CD4-positive, CD25-positive, alpha-beta regulatory T cell (primary cell): ENCODE results near the gene TSPYL1. TPM values are rescaled to one million over a fixed set of nuclear protein-coding genes. Genes with fewer than 3 reads are reported as not detected.
A peak's percentile ranks its signal among the peaks of the same experiment; 100 is the strongest.

Source experiments
- ATAC-seq, 2 donors: fragments of 150-1000 bp; cut with Tn5 transposase; one replicate each; pipeline ENCODE4 v1.10.0; 2021; ENCODE audit warnings: low read depth in 2 of 2, moderate number of reproducible peaks in 2 of 2, moderate library complexity in 1 of 2
- DNase-seq, 3 donors: peaks; one replicate each; pipeline versions ENCODE4 v3.0.0 to v3.0.0-alpha.2; 2012 to 2022; ENCODE audit warnings: mixed read lengths in 1 of 3
- H3K27ac ChIP-seq: one replicate; pipeline ENCODE4 v1.7.0; 2013; ENCODE audit warnings: mild to moderate bottlenecking, low read length; ENCODE audit not compliant: insufficient read depth, poor library complexity, severe bottlenecking
- H3K27me3 ChIP-seq: one replicate; pipeline ENCODE4 v1.7.0; 2013; ENCODE audit warnings: low read length; ENCODE audit not compliant: control insufficient read depth, insufficient read depth
- H3K36me3 ChIP-seq: one replicate; pipeline ENCODE4 v1.7.0; 2013; ENCODE audit warnings: mild to moderate bottlenecking, low read length, moderate library complexity; ENCODE audit not compliant: control insufficient read depth, insufficient read depth
- H3K4me1 ChIP-seq: 2 replicates; pipeline ENCODE4 v1.7.0; 2013; ENCODE audit warnings: mild to moderate bottlenecking, low read length; ENCODE audit not compliant: insufficient read depth, control insufficient read depth, poor library complexity, severe bottlenecking
- H3K4me3 ChIP-seq: one replicate; pipeline ENCODE4 v1.7.0; 2013; ENCODE audit warnings: low read depth, mild to moderate bottlenecking, low read length, moderate library complexity
- H3K9me3 ChIP-seq, 2 experiments: 1 replicate in 1 of 2; 2 replicates in 1 of 2; pipeline ENCODE4 v1.7.0; 2013; ENCODE audit warnings: low read length in 2 of 2, mild to moderate bottlenecking in 1 of 2, moderate library complexity in 1 of 2; ENCODE audit not compliant: control insufficient read depth in 2 of 2
- H3K27ac Mint-ChIP-seq, 3 donors: one replicate each; pipeline ENCODE4 v1.8.0; 2020 to 2022; ENCODE audit warnings: mild to moderate bottlenecking in 3 of 3, mixed read lengths in 3 of 3, moderate library complexity in 2 of 3
- H3K27me3 Mint-ChIP-seq: one replicate; pipeline ENCODE4 v1.8.0; 2022; ENCODE audit warnings: mild to moderate bottlenecking, mixed read lengths
- H3K36me3 Mint-ChIP-seq: one replicate; pipeline ENCODE4 v1.8.0; 2020; ENCODE audit warnings: mixed read lengths
- H3K4me1 Mint-ChIP-seq, 4 donors: one replicate each; pipeline ENCODE4 v1.8.0; 2020 to 2022; ENCODE audit warnings: mixed read lengths in 4 of 4, mild to moderate bottlenecking in 1 of 4
- H3K4me3 Mint-ChIP-seq, 4 donors: one replicate each; pipeline ENCODE4 v1.8.0; 2020 to 2022; ENCODE audit warnings: mild to moderate bottlenecking in 4 of 4, mixed read lengths in 4 of 4, moderate library complexity in 3 of 4
- H3K9me3 Mint-ChIP-seq, 7 donors: one replicate each; pipeline ENCODE4 v1.8.0; 2020 to 2022; ENCODE audit warnings: mixed read lengths in 7 of 7, mild to moderate bottlenecking in 3 of 7, moderate library complexity in 2 of 7
- polyA plus RNA-seq, 4 donors: library from polyadenylated mRNA; unstranded; fragments of 300-500 nt; fragmentation: Illumina TruSeq; gene quantifications; one replicate each; pipeline ENCODE4 v1.2.3, GENCODE V29; 2021
- total RNA-seq: library from RNA; stranded (reverse); gene quantifications from one replicate; pipeline ENCODE4 v1.2.3, GENCODE V29; 2022

TSPYL1 gene
- total and polyA plus RNA-seq, 5 donors from 2014 or later = 38.3 to 188 (median 48.3) TPM

DNA sequence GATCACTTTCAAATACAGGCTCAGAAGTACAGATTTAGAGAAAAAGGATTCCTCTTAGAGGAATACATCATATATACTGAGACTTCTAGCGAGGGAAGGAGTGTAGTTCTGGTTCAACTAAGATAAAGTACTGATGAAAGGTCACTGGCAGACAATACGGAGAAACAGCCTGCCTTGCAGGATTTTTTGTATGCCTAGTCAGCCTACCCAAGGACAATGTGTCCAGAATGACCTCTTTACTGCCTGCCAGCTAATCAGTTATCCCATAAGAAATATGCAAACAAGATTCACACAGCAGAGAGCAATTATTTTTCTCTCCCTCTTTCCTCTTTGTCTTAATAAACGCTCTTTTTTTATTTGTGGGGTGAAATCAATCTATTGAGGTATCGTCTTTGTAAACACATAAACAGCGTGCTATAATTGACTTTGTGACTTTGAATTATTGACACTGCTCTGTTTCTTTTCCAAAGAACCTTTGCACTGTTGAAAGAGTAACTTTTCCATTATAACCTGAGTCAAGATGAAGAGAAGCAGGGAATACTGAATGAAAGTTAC is 24.4 kb downstream of the TSPYL1 start:
- H3K4me3 Mint-ChIP-seq = no peak overlapping the region
- DNase-seq = no peak
- no peaks in the 10 kb centered on the region for H3K9me3 ChIP-seq
- H3K4me3 ChIP-seq = no peak overlapping the region
- no peaks in the 10 kb centered on the region for H3K27me3 Mint-ChIP-seq
- ATAC-seq = no peak
- peaks cover 5% of the 10 kb centered on the region for H3K36me3 Mint-ChIP-seq
- H3K36me3 ChIP-seq = no peaks in the 10 kb centered on the region
- H3K27ac ChIP-seq = no peak overlapping the region
- no peaks in the 10 kb centered on the region for H3K9me3 Mint-ChIP-seq
- H3K27ac Mint-ChIP-seq = no peak overlapping the region
- H3K27me3 ChIP-seq = no peaks in the 10 kb centered on the region
- H3K4me1 ChIP-seq = peaks cover 37% of the 10 kb centered on the region
- H3K4me1 Mint-ChIP-seq = peaks cover 3 to 30% (median 20%) of the 10 kb centered on the region in 4 donors

DNA sequence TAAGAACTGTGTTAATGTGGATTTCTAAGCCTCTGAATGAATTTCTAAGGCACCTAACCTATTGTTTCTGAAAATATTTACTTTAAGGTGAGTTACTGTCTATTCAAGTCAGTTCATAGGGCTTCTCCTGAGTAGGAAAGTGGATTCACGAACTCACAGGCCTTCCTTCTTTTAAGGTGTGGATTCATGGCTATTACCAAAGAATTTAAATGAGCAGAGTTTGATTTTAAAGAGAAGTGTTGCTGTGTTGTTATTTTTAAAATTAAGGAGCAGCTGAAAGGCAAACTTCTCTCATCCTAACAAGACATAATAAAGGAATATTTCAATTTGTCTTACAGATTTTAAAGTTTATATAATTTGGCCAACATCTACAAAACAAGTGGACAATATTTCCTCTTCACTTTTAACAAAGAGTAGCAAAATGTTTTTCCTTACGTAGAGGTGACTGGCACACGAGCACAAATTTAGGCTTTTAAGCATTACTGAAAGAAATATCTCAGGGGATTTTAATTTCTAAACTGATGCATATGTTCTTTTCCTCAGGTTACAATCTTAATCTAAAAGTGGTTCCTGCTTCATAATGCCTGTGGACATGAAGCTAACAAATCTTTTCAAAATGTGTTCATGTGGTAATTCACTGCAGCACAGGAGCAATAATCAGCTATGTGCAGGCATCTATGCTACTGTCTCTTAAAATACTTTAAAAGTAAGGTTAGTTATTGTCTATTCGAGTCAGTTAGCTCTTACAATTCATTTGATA is 25.3 kb downstream of the TSPYL1 start:
- Histone ChIP-seq H3K9me3 (no peaks in the 10 kb centered on the region), H3K27ac (peak overlapping the region; percentile 97), H3K4me1 (peaks cover 45% of the 10 kb centered on the region), H3K4me3 (peak overlapping the region; percentile 91), H3K27me3 (no peaks in the 10 kb centered on the region), H3K36me3 (no peaks in the 10 kb centered on the region)
- H3K4me3 Mint-ChIP-seq = no peak overlapping the region
- peak; percentile 8 to 18 for ATAC-seq
- H3K27ac Mint-ChIP-seq = no peak overlapping the region
- DNase-seq = no peak
- H3K9me3 Mint-ChIP-seq = no peaks in the 10 kb centered on the region
- H3K36me3 Mint-ChIP-seq = peaks cover 4% of the 10 kb centered on the region
- no peaks in the 10 kb centered on the region for H3K27me3 Mint-ChIP-seq
- peaks cover 0 to 30% (median 15%) of the 10 kb centered on the region in 4 donors for H3K4me1 Mint-ChIP-seq

DNA sequence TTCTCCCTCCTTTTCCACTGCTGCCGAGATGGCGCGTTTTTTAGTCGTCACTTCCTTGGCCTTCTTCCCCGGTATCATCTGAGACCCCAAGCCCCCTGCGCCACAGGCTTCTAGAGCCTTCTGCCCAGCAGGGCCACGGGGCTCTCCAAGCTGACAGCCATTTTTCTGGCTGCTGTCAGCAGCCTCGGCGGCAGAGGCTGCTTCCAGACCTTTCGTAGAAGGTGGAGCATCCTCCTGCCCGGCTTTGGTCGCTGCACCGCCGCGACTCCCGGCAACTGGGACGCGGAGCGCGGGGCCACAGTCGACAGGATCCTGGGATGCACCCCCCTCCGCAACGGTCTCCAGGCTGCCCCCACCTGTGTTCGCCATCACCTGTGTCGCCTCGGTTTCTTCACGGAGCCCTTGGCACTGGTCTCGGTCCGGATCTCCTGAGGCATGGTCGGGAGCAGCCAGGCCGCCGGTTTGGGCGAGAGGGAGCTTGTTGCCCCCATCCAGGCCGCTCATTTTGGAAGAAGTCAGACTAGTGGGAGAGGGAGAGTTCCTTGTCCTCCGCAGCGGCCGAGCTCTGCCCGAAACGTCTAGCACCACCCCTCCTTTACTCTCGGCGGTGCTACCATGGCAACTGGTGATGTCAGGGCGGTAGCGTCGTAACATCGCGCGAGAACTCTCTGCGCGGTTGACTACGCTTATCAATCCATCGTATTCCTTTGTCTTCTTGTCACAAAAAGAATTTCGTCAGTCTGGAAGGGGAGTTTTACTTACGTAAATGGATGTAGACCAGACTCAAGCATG is 26.0 kb downstream of the TSPYL1 start, which contains the start of gene TSPYL4:
Gene TSPYL4 (minus strand): TSS at position 571 of the 792 bp plus-strand sequence. CDS start 67 bp downstream, at position 504.
- Mint-ChIP-seq H3K4me1 (peaks cover 0 to 38% (median 19%) of the 10 kb centered on the region in 4 donors), H3K36me3 (peaks cover 1% of the 10 kb centered on the region), H3K27me3 (no peaks in the 10 kb centered on the region), H3K27ac (no peak within 1 kb of the TSS), H3K4me3 (no peak within 1 kb of the TSS), H3K9me3 (no peaks in the 10 kb centered on the region)
- Histone ChIP-seq H3K9me3 (no peaks in the 10 kb centered on the region), H3K27me3 (no peaks in the 10 kb centered on the region), H3K4me3 (peak within 1 kb of the TSS; percentile 91), H3K36me3 (no peaks in the 10 kb centered on the region), H3K27ac (peak within 1 kb of the TSS; percentile 97), H3K4me1 (peaks cover 45% of the 10 kb centered on the region)
- peak; percentile 97 to 98 for ATAC-seq
- peak; percentile 91 to 93 (median 91) for DNase-seq

DNA sequence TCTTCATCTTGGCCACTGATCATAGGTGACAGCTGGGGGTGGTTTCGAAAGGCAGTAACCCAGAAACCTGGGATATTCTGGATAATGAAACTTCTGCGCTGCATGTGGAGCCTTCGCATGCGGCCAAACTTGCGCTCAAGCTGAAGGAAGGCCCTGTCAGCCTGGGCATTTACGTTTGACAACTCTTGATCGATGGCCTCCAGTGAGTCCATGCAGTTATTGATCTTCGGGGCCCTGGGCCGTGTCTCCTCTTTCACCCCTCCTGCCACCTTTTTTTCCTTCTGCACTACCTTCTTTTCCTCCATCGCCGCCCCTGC is 26.6 kb downstream of the TSPYL1 start:
- Mint-ChIP-seq H3K4me3 (no peak overlapping the region), H3K27me3 (no peaks in the 10 kb centered on the region), H3K4me1 (peaks cover 5 to 40% (median 24%) of the 10 kb centered on the region in 4 donors), H3K27ac (no peak overlapping the region), H3K9me3 (no peaks in the 10 kb centered on the region), H3K36me3 (no peaks in the 10 kb centered on the region)
- H3K27me3 ChIP-seq = no peaks in the 10 kb centered on the region
- peak overlapping the region; percentile 97 for H3K27ac ChIP-seq
- no peaks in the 10 kb centered on the region for H3K36me3 ChIP-seq
- peaks cover 45% of the 10 kb centered on the region for H3K4me1 ChIP-seq
- no peaks in the 10 kb centered on the region for H3K9me3 ChIP-seq
- H3K4me3 ChIP-seq = peak overlapping the region; percentile 91
- DNase-seq (no peak), ATAC-seq (no peak)

DNA sequence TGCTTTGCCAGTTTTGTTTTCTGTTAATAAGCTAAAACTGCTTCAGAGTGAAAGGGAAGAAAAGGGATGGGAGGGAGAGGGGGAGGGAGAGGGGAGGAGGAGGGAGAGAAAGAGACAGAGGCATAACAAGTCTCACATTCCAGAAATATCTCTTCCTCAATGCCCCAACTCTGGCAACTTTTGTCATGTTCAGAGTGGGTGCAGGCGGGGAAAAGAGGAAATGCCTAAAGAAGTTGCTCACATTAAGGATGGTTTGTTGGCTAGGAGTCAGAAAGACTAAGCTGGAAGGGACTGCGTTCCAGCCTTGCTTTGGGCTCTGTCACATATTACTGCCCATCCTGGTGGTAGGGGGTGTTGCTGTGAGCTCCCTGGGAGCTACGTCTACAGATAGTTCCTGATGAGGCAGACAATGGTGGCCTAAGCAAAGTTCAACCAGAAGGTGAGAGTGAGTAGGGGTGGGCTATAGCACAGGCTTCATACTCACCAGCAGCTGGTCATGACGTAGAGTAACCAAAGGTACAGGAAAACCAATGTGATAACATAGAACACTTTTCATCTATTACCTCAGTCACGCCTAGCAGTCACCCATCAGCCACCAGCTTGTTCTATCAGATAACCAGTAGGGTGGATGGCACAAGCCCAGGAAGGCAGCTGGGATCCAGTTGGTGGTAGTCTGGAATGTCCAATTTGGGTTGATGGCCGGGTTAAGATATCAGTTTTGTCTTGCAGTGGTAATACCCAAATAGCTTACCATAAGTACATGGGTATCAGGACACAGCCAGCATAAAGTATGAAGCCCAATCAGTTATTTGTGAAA is 28.0 kb downstream of the TSPYL1 start:
- Mint-ChIP-seq H3K4me3 (peak overlapping the region in 2 of 4 donors; percentile 54 to 86), H3K4me1 (peaks cover 8 to 41% (median 26%) of the 10 kb centered on the region in 4 donors), H3K36me3 (no peaks in the 10 kb centered on the region), H3K9me3 (no peaks in the 10 kb centered on the region), H3K27ac (peak overlapping the region in 2 of 3 donors; percentile 41 to 48), H3K27me3 (no peaks in the 10 kb centered on the region)
- Histone ChIP-seq H3K36me3 (no peaks in the 10 kb centered on the region), H3K4me3 (peak overlapping the region; percentile 91), H3K4me1 (peaks cover 45% of the 10 kb centered on the region), H3K27me3 (no peaks in the 10 kb centered on the region), H3K9me3 (no peaks in the 10 kb centered on the region), H3K27ac (no peak overlapping the region)
- no peak for ATAC-seq
- DNase-seq = no peak

DNA sequence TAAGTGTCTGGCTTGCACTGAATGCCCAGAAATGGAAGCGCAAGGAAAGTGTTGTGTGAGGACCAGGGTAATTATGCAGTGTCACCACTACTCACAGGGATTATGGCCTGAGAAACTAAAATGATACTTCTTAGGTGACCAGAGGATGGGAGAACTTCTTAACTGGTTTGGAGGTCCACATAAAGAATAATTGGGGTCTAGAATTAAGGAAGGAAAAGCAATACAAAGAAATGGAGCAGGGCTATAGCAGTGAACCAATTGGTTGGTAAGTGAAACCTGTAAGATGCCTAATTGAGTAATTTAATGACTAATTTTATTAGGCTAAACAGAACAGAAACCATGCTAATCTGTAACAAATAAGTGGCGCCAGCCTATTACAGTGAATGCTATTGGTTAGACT is 31.2 kb downstream of the TSPYL1 start:
- no peaks in the 10 kb centered on the region for H3K27me3 ChIP-seq
- no peak for DNase-seq
- peaks cover 39% of the 10 kb centered on the region for H3K4me1 ChIP-seq
- no peak overlapping the region for H3K27ac ChIP-seq
- no peaks in the 10 kb centered on the region for H3K9me3 ChIP-seq
- ATAC-seq = no peak
- Mint-ChIP-seq H3K36me3 (no peaks in the 10 kb centered on the region), H3K27me3 (no peaks in the 10 kb centered on the region), H3K4me3 (peak overlapping the region in 2 of 4 donors; percentile 19 to 23), H3K4me1 (peaks cover 8 to 41% (median 26%) of the 10 kb centered on the region in 4 donors), H3K9me3 (no peaks in the 10 kb centered on the region), H3K27ac (peak overlapping the region; percentile 23 to 94 (median 30))
- peaks cover 4% of the 10 kb centered on the region for H3K36me3 ChIP-seq
- no peak overlapping the region for H3K4me3 ChIP-seq

DNA sequence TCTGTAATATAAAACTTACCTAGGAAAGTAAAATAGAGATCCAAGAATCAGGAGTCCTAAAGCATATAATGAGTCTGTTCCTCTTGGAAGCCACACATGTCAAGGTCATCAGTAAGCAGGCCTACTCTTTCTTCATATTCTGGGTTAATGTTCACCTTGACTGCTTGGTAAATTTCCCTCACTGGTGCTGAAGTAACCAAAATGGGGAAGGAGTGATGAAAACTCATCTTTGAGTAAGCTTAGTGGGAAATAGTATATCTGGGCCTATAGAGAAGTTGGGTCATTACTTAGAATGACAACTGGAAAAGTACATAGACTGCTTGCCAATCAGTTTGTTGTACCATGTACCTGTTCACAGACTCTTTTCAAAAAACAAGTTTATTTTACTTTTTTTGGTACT is 32.4 kb downstream of the TSPYL1 start:
- Histone ChIP-seq H3K27me3 (no peaks in the 10 kb centered on the region), H3K4me3 (no peak overlapping the region), H3K9me3 (no peaks in the 10 kb centered on the region), H3K4me1 (peaks cover 28% of the 10 kb centered on the region), H3K36me3 (peaks cover 4% of the 10 kb centered on the region), H3K27ac (no peak overlapping the region)
- Mint-ChIP-seq H3K4me1 (peaks cover 8 to 39% (median 24%) of the 10 kb centered on the region in 4 donors), H3K4me3 (peak overlapping the region in 1 of 4 donors; percentile 21), H3K27ac (peak overlapping the region in 1 of 3 donors; percentile 20), H3K9me3 (no peaks in the 10 kb centered on the region), H3K27me3 (no peaks in the 10 kb centered on the region), H3K36me3 (no peaks in the 10 kb centered on the region)
- ATAC-seq = no peak
- DNase-seq = no peak
